Measurements from ENCODE around the gene KIF12.

KIF12 gene

DNA sequence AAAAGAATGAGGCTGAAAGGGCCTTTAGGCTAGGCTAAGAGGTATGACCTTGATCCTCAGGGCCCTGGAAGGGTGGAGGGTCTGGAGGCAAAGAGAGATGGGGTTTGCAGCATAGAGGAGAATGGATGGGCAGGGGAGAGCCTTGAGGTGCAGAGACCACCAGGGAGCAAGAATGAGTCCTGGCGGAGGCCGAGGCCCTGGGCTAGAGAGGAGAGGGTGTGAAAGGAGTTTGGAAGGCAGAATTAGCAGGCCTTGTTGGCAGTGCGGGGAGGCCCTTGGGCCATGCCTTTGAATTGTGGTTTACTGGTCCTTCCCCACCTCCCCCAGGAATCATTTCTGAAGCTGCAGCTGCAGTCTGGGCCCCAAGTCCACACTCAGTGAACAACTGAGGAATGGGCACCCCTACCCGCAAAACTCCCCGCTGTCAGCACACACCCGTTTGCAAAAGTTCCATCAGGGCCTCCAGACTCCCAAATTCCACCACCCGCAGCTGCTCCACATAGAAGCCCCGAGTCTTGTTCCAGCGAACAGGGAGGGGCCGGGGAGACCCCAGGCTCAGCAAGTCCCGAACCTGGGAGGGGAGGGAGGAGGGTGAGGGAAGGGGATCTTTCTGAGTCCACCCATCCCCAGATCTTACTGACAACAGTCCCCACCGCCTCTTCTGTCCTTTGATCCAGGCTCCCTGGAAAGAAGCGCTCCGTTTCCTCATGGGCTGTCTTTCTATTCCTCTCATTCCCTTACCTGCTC, 2.1 kb downstream of the KIF12 start:
- DNase-seq (ENCODE audit: low spot score), result no peak
- in situ Hi-C loops (cut with MboI; ENCODE audit: low sequenced_read_pairs, unreplicated experiment), result loop anchor here (10.0 kb wide), 1 partner anchor 188 kb away; no protein-coding TSS in a partner anchor
- TF ChIP-seq, protein P1, sequence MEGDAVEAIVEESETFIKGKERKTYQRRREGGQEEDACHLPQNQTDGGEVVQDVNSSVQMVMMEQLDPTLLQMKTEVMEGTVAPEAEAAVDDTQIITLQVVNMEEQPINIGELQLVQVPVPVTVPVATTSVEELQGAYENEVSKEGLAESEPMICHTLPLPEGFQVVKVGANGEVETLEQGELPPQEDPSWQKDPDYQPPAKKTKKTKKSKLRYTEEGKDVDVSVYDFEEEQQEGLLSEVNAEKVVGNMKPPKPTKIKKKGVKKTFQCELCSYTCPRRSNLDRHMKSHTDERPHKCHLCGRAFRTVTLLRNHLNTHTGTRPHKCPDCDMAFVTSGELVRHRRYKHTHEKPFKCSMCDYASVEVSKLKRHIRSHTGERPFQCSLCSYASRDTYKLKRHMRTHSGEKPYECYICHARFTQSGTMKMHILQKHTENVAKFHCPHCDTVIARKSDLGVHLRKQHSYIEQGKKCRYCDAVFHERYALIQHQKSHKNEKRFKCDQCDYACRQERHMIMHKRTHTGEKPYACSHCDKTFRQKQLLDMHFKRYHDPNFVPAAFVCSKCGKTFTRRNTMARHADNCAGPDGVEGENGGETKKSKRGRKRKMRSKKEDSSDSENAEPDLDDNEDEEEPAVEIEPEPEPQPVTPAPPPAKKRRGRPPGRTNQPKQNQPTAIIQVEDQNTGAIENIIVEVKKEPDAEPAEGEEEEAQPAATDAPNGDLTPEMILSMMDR (IDR thresholded peaks at IDR 0.05; ENCODE audit: borderline replicate concordance, control extremely low read depth, extremely low read depth, insufficient read depth, missing control alignments), result no peak

GRCh38 chr9:114096041-114096511, 3.0 kb downstream of the KIF12 start:
- DNase-seq (ENCODE audit: low spot score), result no peak
- TF ChIP-seq, protein P1 (IDR thresholded peaks at IDR 0.05; ENCODE audit: borderline replicate concordance, control extremely low read depth, extremely low read depth, insufficient read depth, missing control alignments), result no peak
- in situ Hi-C loops (cut with MboI; ENCODE audit: low sequenced_read_pairs, unreplicated experiment), result loop anchor here (10.0 kb wide), 1 partner anchor 189 kb away; no protein-coding TSS in a partner anchor

DNA sequence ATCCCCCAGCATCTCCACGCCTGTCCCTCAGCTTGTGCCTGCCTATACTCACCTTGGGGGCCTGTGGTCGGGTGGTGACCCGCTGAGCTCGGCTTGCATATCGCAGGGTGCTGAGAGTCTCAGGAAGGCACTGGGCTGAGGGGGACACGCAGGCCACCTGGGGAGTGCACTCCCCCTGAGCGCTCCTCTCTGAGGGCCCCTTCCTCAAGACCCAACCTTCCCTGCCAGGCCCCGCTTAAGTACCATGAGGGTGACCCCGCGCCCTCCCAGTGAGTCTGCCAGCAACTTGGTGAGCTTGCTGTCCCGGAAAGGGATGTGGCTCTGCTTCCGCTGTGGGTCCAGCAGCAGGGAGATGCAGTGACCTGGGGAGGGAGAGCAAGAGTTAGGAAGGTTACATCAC, 4.1 kb downstream of the KIF12 start:
- in situ Hi-C loops (cut with MboI; ENCODE audit: low sequenced_read_pairs, unreplicated experiment), result loop anchor here (10.0 kb wide), 1 partner anchor 190 kb away; no protein-coding TSS in a partner anchor
- TF ChIP-seq, protein P1 (IDR thresholded peaks at IDR 0.05; ENCODE audit: borderline replicate concordance, control extremely low read depth, extremely low read depth, insufficient read depth, missing control alignments), result no peak
- DNase-seq (ENCODE audit: low spot score), result no peak

DNA sequence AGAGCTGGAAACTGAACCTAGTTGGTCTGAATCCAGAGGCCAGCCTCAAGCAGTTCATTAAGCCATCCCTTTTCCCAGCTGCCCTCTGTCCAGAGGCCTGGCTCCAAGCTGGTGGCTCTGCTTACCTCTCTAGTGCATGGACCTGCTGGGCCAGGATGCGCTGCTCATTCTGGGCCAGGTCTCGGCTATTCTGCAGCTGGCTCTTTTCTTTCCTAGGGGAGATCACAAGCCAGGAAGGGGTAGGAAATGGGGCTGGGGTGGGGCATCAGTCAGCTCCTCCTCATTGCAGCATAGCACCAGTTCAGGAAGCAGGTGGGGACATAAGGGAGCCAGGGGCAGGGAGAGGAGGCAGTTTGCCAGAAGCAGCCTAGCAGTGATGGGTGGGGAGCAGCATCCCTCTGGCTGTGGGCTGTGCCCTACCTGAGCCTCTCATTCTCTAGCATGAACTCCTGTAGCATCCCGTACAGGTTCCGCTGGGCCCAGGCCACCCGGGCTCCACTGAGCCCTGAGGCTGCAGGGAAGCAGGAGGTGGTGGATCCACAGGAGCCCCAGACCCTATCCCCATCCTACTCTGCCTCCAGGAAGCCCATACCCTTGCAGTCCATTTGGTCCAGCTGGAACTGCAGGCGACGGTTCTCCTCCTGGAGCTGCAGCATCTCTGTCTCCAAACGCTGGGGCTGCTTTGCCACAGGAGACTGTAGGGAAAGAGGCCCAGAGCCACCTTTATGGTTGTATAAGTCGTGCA, 5.2 kb downstream of the KIF12 start:
- in situ Hi-C loops (cut with MboI; ENCODE audit: low sequenced_read_pairs, unreplicated experiment), result loop anchor here (10.0 kb wide), 1 partner anchor 191 kb away; no protein-coding TSS in a partner anchor
- TF ChIP-seq, protein P1 (IDR thresholded peaks at IDR 0.05; ENCODE audit: borderline replicate concordance, control extremely low read depth, extremely low read depth, insufficient read depth, missing control alignments), result no peak
- DNase-seq (ENCODE audit: low spot score), result no peak

DNA sequence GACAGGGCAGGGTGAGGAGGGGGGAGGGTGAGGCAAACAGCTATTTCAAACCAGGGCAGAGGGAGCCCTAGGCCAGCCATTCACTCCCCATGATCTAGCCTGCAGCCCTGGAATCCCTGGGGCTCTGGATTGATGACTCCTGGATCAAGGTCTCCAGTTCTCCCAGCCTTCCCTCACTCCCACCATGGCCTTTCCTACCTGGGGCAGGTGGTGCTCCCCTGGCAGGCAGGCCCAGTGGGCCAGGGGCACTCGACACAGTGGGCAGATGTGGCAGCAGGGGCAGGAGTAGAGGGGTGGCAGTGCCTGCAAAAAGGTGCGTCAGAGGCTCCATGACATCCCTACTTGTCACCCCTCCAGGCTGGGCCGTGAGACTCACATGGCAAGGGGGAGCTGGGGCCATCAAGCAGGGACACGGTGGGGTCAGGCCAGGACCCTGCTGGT, 6.0 kb downstream of the KIF12 start:
- in situ Hi-C loops (cut with MboI; ENCODE audit: low sequenced_read_pairs, unreplicated experiment), result loop anchor here (10.0 kb wide), 1 partner anchor 192 kb away; no protein-coding TSS in a partner anchor
- TF ChIP-seq, protein P1 (IDR thresholded peaks at IDR 0.05; ENCODE audit: borderline replicate concordance, control extremely low read depth, extremely low read depth, insufficient read depth, missing control alignments), result no peak

DNA sequence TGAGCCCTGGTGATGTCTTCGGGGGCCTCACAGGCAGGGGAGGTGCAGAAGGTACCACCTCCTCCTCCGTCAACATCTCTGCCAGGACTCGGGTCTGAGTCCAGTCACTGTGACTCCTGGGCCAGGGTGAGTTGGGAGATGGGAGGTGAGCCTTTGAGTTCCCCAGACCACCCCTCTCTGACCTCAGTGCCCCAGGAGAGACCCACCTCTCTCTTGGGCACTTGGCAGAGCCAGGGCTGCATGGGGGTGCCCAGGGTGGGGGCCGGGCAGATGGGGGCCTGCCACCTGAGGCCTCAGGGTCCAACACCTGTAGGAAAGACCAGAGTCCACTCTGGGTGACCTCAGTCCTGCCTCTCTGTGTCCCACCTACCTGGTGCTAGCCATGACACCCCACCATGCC, 6.8 kb downstream of the KIF12 start:
- no peak for DNase-seq (ENCODE audit: low spot score)
- TF ChIP-seq, protein P1 (IDR thresholded peaks at IDR 0.05; ENCODE audit: borderline replicate concordance, control extremely low read depth, extremely low read depth, insufficient read depth, missing control alignments), result no peak
- in situ Hi-C loops (cut with MboI; ENCODE audit: low sequenced_read_pairs, unreplicated experiment), result loop anchor here (10.0 kb wide), 1 partner anchor 192 kb away; no protein-coding TSS in a partner anchor

More for the DNA sequence above, 6.0 kb downstream of the KIF12 start:
- no peak for DNase-seq (ENCODE audit: low spot score)

All from GM13976 (cell line).